Measurements from ENCODE around the gene TC2N.

GRCh38 chr14:91875525-91876286 lies 8.4 kb upstream of the TC2N start:
- TF ChIP-seq, protein P1, sequence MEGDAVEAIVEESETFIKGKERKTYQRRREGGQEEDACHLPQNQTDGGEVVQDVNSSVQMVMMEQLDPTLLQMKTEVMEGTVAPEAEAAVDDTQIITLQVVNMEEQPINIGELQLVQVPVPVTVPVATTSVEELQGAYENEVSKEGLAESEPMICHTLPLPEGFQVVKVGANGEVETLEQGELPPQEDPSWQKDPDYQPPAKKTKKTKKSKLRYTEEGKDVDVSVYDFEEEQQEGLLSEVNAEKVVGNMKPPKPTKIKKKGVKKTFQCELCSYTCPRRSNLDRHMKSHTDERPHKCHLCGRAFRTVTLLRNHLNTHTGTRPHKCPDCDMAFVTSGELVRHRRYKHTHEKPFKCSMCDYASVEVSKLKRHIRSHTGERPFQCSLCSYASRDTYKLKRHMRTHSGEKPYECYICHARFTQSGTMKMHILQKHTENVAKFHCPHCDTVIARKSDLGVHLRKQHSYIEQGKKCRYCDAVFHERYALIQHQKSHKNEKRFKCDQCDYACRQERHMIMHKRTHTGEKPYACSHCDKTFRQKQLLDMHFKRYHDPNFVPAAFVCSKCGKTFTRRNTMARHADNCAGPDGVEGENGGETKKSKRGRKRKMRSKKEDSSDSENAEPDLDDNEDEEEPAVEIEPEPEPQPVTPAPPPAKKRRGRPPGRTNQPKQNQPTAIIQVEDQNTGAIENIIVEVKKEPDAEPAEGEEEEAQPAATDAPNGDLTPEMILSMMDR (IDR thresholded peaks at IDR 0.05): no peak
- TF ChIP-seq POLR2A (IDR thresholded peaks at IDR 0.05) (no peak), POLR2AphosphoS5 (IDR thresholded peaks at IDR 0.05) (no peak)

Measured in sigmoid colon (tissue), 4 donors.